HCT116 (cell line): ENCODE data around the gene SOCS3. TPM values are rescaled to one million over a fixed set of nuclear protein-coding genes. Genes with fewer than 3 reads are reported as not detected.

Experiments
- ATAC-seq: fragments of 200-7000 bp; cut with Tn5 transposase; 2 replicates; pipeline ENCODE4 v1.9.1; 2020; ENCODE audit warnings: mild to moderate bottlenecking, moderate library complexity
- BruUV-seq: library from RNA; stranded (reverse); fragments of 400-500 nt; replicated peaks from 2 replicates; lab custom pipeline; 2021; lab: Mats Ljungman, UMichigan
- CTCF ChIA-PET: fragments of 300-600 bp; sonication (Branson Sonifier 250); formaldehyde crosslinking; loops from one replicate; lab custom pipeline; 2021; ENCODE audit warnings: antibody characterized with exemption; lab: Charles Lee
- POLR2A ChIA-PET: fragments of 300-600, 350-600 bp; sonication (Branson Sonifier 250); formaldehyde crosslinking; loops from one replicate; lab custom pipeline; 2021; ENCODE audit warnings: antibody characterized with exemption; lab: Charles Lee
- RAD21 ChIA-PET, 2 experiments: fragments of 300-600 bp; sonication (Branson Sonifier 250); formaldehyde crosslinking; loops; one replicate each; lab custom pipeline; 2023; ENCODE audit warnings: low total read pairs in 2 of 2; ENCODE audit not compliant: uncharacterized antibody in 2 of 2, unreplicated experiment in 2 of 2, low non-redundant PET in 1 of 2; lab: Charles Lee
- DNase-seq: peaks from one replicate; pipeline ENCODE4 v3.0.0-alpha.2; 2010; ENCODE audit warnings: low read depth, low spot score
- H2AFZ ChIP-seq: fragments of 200-600 bp; shearing (Covaris generic), sonication (generic); 2 replicates; pipeline ENCODE4 v1.6.1; 2017; ENCODE audit warnings: low read depth, mixed run types, mixed read lengths, antibody characterized with exemption, low read length; ENCODE audit not compliant: poor library complexity, severe bottlenecking
- H3K27ac ChIP-seq: 2 replicates; pipeline ENCODE4 v1.5.1; 2012; ENCODE audit warnings: low read depth, low read length
- H3K27me3 ChIP-seq: fragments of 200-600 bp; sonication (generic); 2 replicates; pipeline ENCODE4 v1.6.1; 2016; ENCODE audit warnings: mixed run types, low read length, mixed read lengths; ENCODE audit not compliant: insufficient read depth
- H3K36me3 ChIP-seq, 2 experiments: fragments of 200-500 bp in 1 of 2; fragments of 200-600 bp in 1 of 2; sonication (Bioruptor generic) in 1 of 2; sonication (generic) in 1 of 2; 2 replicates each; pipeline versions ENCODE4 v1.5.1 to v1.6.1; 2014 to 2016; ENCODE audit warnings: low read length in 2 of 2, inconsistent platforms in 1 of 2, mixed read lengths in 1 of 2, mixed run types in 1 of 2; ENCODE audit not compliant: insufficient read depth in 2 of 2, control insufficient read depth in 1 of 2
- H3K4me1 ChIP-seq, 2 experiments: fragments of 200-600 bp in 1 of 2; sonication (generic) in 1 of 2; 2 replicates each; pipeline versions ENCODE4 v1.5.1 to v1.6.1; 2012 to 2017; ENCODE audit warnings: low read length in 2 of 2, inconsistent platforms in 1 of 2, mild to moderate bottlenecking in 1 of 2, mixed read lengths in 1 of 2, mixed run types in 1 of 2, moderate library complexity in 1 of 2; ENCODE audit not compliant: insufficient read depth in 2 of 2, control insufficient read depth in 1 of 2
- H3K4me2 ChIP-seq: fragments of 200-600 bp; sonication (generic); 2 replicates; pipeline ENCODE4 v1.6.1; 2017; ENCODE audit warnings: mixed run types, low read length, mixed read lengths
- H3K4me3 ChIP-seq, 2 experiments: fragments of 200-600 bp in 1 of 2; sonication (generic) in 1 of 2; replicated peaks in 1 of 2; 2 replicates each; pipeline ENCODE4 v1.5.1; 2011 to 2016; ENCODE audit warnings: low read length in 2 of 2, control low read depth in 1 of 2, low read depth in 1 of 2, mild to moderate bottlenecking in 1 of 2, mixed read lengths in 1 of 2, mixed run types in 1 of 2
- H3K79me2 ChIP-seq: fragments of 200-600 bp; sonication (generic); 2 replicates; pipeline ENCODE4 v1.6.1; 2017; ENCODE audit warnings: mild to moderate bottlenecking, mixed run types, low read length, moderate library complexity, mixed read lengths; ENCODE audit not compliant: insufficient read depth
- H3K9ac ChIP-seq: fragments of 200-600 bp; sonication (generic); 2 replicates; pipeline ENCODE4 v1.6.1; 2016; ENCODE audit warnings: low read length, mixed read lengths
- H3K9me2 ChIP-seq: fragments of 200-600 bp; sonication (generic), shearing (Covaris generic); 2 replicates; pipeline ENCODE4 v1.6.1; 2017; ENCODE audit warnings: mixed run types, mild to moderate bottlenecking, moderate library complexity; ENCODE audit not compliant: insufficient read depth
- H3K9me3 ChIP-seq, 2 experiments: fragments of 200-500 bp in 1 of 2; fragments of 200-600 bp in 1 of 2; sonication (Bioruptor generic) in 1 of 2; sonication (generic) in 1 of 2; 2 replicates each; pipeline ENCODE4 v1.6.1; 2014 to 2017; ENCODE audit warnings: low read length in 2 of 2, mixed read lengths in 2 of 2, inconsistent platforms in 1 of 2, low read depth in 1 of 2, mild to moderate bottlenecking in 1 of 2, mixed run types in 1 of 2, moderate library complexity in 1 of 2; ENCODE audit not compliant: control insufficient read depth in 1 of 2, insufficient read depth in 1 of 2
- H4K20me1 ChIP-seq: fragments of 200-600 bp; sonication (generic), shearing (Covaris generic); 2 replicates; pipeline ENCODE4 v1.6.1; 2017; ENCODE audit warnings: mixed run types, mild to moderate bottlenecking, moderate library complexity; ENCODE audit not compliant: insufficient read depth
- CBX3 ChIP-seq: IDR thresholded peaks from 2 replicates; pipeline ENCODE4 v1.6.1; 2012; ENCODE audit warnings: low read depth
- EGR1 ChIP-seq: IDR thresholded peaks from 2 replicates; pipeline ENCODE4 v1.6.1; 2012; ENCODE audit warnings: low read depth
- ELF1 ChIP-seq: IDR thresholded peaks from 2 replicates; pipeline ENCODE4 v1.6.1; 2012; ENCODE audit warnings: low read depth, borderline replicate concordance
- EZH2 ChIP-seq: fragments of 200-600 bp; sonication (generic); IDR thresholded peaks from 2 replicates; pipeline ENCODE4 v1.6.1; 2017; ENCODE audit warnings: antibody characterized with exemption, mixed run types
- EZH2phosphoT487 ChIP-seq: fragments of 200-600 bp; IDR thresholded peaks from 2 replicates; pipeline ENCODE4 v1.6.1; 2018; ENCODE audit warnings: antibody characterized with exemption, borderline replicate concordance
- POLR2A ChIP-seq: IDR thresholded peaks from 2 replicates; pipeline ENCODE4 v1.7.0; 2011; ENCODE audit warnings: borderline replicate concordance; ENCODE audit not compliant: insufficient read depth, insufficient read length; ENCODE audit errors: extremely low read depth
- POLR2AphosphoS5 ChIP-seq: IDR thresholded peaks from 2 replicates; pipeline ENCODE4 v1.6.1; 2011; ENCODE audit warnings: mild to moderate bottlenecking, low read depth, low read length, moderate library complexity
- TCF7L2 ChIP-seq: IDR thresholded peaks from 2 replicates; pipeline ENCODE4 v1.7.0; 2011; ENCODE audit warnings: borderline replicate concordance, inconsistent platforms; ENCODE audit not compliant: insufficient read depth, insufficient read length; ENCODE audit errors: extremely low read depth
- YY1 ChIP-seq: IDR thresholded peaks from 2 replicates; pipeline ENCODE4 v1.6.1; 2011; ENCODE audit warnings: low read length, low read depth, moderate library complexity, mild to moderate bottlenecking; ENCODE audit not compliant: insufficient replicate concordance; ENCODE audit errors: extremely low read depth
- ZFX ChIP-seq: fragments of 450-650 bp; IDR thresholded peaks from 2 replicates; pipeline ENCODE4 v1.6.1; 2017
- ZNF274 ChIP-seq: fragments of 200-500 bp; sonication (Bioruptor generic); IDR thresholded peaks from 2 replicates; pipeline ENCODE4 v1.6.1; 2014; ENCODE audit warnings: mild to moderate bottlenecking, low read depth, low read length, inconsistent platforms
- intact Hi-C: fragments of 100-400 bp; cut with micrococcal nuclease; formaldehyde crosslinking; loops from 2 replicates; pipeline ENCODE4 v1.10.0; 2022
- total RNA-seq: library from RNA; stranded (reverse); gene quantifications from one replicate; pipeline ENCODE4 v1.2.1, GENCODE V29; 2021; ENCODE audit not compliant: unreplicated experiment
- TF ChIP-seq, protein P1 (sequence below): IDR thresholded peaks from 2 replicates; pipeline ENCODE4 v1.6.1; 2012
- TF ChIP-seq, protein P2 (sequence below): IDR thresholded peaks from 2 replicates; pipeline ENCODE4 v1.6.1; 2011; ENCODE audit warnings: mild to moderate bottlenecking, low read length, moderate library complexity; ENCODE audit not compliant: insufficient replicate concordance; ENCODE audit errors: extremely low read depth
- TF ChIP-seq, protein P3 (sequence below), 3 experiments: fragments of 200-600 bp in 1 of 3; sonication (generic) in 1 of 3; IDR thresholded peaks in 2 of 3; conservative IDR thresholded peaks in 1 of 3; 2 replicates each; pipeline ENCODE4 v1.5.1; 2012 to 2017; ENCODE audit warnings: low read depth in 2 of 3, low read length in 2 of 3, antibody characterized with exemption in 1 of 3, borderline replicate concordance in 1 of 3, control low read depth in 1 of 3, mild to moderate bottlenecking in 1 of 3, mixed read lengths in 1 of 3, mixed run types in 1 of 3, moderate library complexity in 1 of 3; ENCODE audit not compliant: insufficient read depth in 1 of 3

Gene SOCS3
- total RNA-seq, 1 experiment from 2014 or later, result 26.7 TPM

DNA sequence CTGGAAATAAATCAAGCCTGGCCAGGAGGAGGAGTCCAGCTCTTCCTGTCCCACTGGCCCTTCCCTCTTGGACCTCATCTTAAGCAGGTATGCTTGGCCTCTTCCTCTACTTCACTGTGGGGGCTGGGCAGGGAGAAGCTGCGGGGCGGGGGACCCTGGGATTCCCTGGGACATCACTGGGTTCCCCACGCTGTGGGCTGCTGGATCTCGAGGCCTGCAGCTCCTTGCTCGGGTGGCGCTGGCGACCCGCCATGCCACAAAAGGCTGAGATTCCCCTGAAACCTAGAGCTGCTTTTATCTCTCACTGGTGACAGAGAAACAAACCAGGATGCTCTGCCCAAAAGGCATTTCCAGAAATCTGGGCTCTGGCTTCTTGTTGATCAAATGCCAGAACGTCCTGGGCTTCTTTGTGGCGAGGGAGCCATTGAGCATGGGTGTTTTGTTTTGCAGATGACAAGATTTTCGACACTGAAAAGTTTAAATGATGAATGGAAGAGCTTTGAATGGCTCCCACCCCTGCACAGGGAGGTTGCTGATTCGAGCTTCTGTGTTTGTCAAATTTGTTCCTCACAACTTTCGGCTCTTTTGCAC is 10.0 kb upstream of the SOCS3 start:
- no peak for ATAC-seq
- intact Hi-C loops, result no loop called here
- no peak overlapping the region for H3K27ac ChIP-seq

DNA sequence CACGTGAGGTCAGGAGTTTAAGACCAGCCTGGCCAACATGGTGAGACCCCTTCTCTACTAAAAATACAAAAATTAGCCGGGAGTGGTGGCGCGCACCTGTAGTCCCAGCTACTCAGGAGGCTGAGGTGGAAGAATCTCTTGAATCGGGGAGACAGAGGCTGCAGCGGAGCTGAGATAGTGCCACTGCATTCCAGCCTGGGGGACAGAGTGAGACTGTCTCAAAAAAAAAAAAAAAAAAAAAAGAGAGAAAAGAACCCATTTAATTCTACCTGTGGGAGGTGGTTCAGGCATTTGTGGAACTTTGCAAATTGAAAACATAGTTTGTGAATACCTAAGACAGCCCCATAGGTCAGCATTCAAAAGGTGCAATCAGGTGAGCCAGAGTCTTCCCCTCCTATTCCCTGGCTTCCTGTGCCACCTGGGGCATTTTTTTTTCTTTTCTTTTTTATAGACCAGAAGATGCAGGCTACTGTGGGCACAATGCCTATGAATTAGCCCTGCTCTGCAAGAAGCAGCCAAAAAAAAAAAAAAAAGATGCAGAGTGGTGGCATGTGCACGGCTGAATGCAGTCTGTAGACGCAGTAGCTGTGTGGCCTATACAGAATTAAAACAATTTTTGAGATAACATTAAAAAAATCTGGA is 9.1 kb upstream of the SOCS3 start:
- Histone ChIP-seq H3K4me3 (no peak overlapping the region), H3K9me2 (no peaks in the 10 kb centered on the region), H3K27ac (no peak overlapping the region), H3K79me2 (no peaks in the 10 kb centered on the region), H3K9me3 (no peaks in the 10 kb centered on the region), H3K4me1 (peaks cover 6 to 9% of the 10 kb centered on the region in 2 experiments; a peak in 3 of 4 replicates), H4K20me1 (no peaks in the 10 kb centered on the region), H3K27me3 (no peaks in the 10 kb centered on the region), H3K36me3 (no peaks in the 10 kb centered on the region), H3K9ac (no peak overlapping the region), H3K4me2 (no peak overlapping the region), H2AFZ (no peak overlapping the region)
- no TSS peak for BruUV-seq
- intact Hi-C loops, result no loop called here
- ChIA-PET RAD21 (interaction anchor here (0.6 to 0.7 kb wide), 2 partner anchors 9 to 18 kb away, joined by 3 to 6 read pairs; no protein-coding TSS in a partner anchor), CTCF (interaction anchor here (2.1 kb wide), 1 partner anchor 8 kb away, joined by 15 read pairs; no protein-coding TSS in a partner anchor), POLR2A (no interaction called here)
- ATAC-seq, result no peak
- no peak for DNase-seq
- TF ChIP-seq POLR2AphosphoS5 (no peak), TCF7L2 (no peak), EGR1 (no peak), ELF1 (no peak), YY1 (no peak), EZH2 (no peak), CBX3 (no peak), ZNF274 (no peak), ZFX (no peak)
- TF ChIP-seq, protein P1, sequence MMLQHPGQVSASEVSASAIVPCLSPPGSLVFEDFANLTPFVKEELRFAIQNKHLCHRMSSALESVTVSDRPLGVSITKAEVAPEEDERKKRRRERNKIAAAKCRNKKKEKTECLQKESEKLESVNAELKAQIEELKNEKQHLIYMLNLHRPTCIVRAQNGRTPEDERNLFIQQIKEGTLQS, result no peak
- TF ChIP-seq, protein P2, sequence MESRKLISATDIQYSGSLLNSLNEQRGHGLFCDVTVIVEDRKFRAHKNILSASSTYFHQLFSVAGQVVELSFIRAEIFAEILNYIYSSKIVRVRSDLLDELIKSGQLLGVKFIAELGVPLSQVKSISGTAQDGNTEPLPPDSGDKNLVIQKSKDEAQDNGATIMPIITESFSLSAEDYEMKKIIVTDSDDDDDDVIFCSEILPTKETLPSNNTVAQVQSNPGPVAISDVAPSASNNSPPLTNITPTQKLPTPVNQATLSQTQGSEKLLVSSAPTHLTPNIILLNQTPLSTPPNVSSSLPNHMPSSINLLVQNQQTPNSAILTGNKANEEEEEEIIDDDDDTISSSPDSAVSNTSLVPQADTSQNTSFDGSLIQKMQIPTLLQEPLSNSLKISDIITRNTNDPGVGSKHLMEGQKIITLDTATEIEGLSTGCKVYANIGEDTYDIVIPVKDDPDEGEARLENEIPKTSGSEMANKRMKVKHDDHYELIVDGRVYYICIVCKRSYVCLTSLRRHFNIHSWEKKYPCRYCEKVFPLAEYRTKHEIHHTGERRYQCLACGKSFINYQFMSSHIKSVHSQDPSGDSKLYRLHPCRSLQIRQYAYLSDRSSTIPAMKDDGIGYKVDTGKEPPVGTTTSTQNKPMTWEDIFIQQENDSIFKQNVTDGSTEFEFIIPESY, result no peak
- TF ChIP-seq, protein P3, sequence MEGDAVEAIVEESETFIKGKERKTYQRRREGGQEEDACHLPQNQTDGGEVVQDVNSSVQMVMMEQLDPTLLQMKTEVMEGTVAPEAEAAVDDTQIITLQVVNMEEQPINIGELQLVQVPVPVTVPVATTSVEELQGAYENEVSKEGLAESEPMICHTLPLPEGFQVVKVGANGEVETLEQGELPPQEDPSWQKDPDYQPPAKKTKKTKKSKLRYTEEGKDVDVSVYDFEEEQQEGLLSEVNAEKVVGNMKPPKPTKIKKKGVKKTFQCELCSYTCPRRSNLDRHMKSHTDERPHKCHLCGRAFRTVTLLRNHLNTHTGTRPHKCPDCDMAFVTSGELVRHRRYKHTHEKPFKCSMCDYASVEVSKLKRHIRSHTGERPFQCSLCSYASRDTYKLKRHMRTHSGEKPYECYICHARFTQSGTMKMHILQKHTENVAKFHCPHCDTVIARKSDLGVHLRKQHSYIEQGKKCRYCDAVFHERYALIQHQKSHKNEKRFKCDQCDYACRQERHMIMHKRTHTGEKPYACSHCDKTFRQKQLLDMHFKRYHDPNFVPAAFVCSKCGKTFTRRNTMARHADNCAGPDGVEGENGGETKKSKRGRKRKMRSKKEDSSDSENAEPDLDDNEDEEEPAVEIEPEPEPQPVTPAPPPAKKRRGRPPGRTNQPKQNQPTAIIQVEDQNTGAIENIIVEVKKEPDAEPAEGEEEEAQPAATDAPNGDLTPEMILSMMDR (IDR thresholded peaks at IDR 0.05 in 2 of 3, conservative IDR thresholded peaks at IDR 0.05 in 1 of 3; ENCODE audit: borderline replicate concordance in 1 of 3, insufficient read depth in 1 of 3, low read depth in 2 of 3, low read length in 2 of 3), result no peak

More for the DNA sequence above, 10.0 kb upstream of the SOCS3 start:
- Histone ChIP-seq H3K9me2 (no peaks in the 10 kb centered on the region), H3K36me3 (no peaks in the 10 kb centered on the region), H3K4me1 (peaks cover 6 to 9% of the 10 kb centered on the region in 2 experiments; a peak in 3 of 4 replicates), H3K9ac (no peak overlapping the region), H3K9me3 (no peaks in the 10 kb centered on the region), H3K27me3 (no peaks in the 10 kb centered on the region), H2AFZ (no peak overlapping the region), H4K20me1 (no peaks in the 10 kb centered on the region), H3K4me2 (no peak overlapping the region), H3K79me2 (no peaks in the 10 kb centered on the region), H3K4me3 (no peak overlapping the region)
- no TSS peak for BruUV-seq
- ChIA-PET CTCF (interaction anchor here (2.1 kb wide), 1 partner anchor 9 kb away, joined by 15 read pairs; no protein-coding TSS in a partner anchor), RAD21 (interaction anchor here in 1 of 2 experiments (0.6 kb wide), 1 partner anchor 19 kb away, joined by 3 read pairs; no protein-coding TSS in a partner anchor), POLR2A (no interaction called here)
- no peak for TF ChIP-seq POLR2A
- TF ChIP-seq EZH2, result no peak
- TF ChIP-seq ZFX, result no peak
- no peak for TF ChIP-seq EZH2phosphoT487
- DNase-seq, result no peak
